Mucosa of descending colon (tissue), 3 donors: ENCODE results near the gene SAXO1. TPM values are rescaled to one million over a fixed set of nuclear protein-coding genes. Genes with fewer than 3 reads are reported as not detected.

Source experiments
- ATAC-seq: fragments of 200-7000 bp; cut with Tn5 transposase; one replicate; pipeline ENCODE4 v1.9.1; 2020; ENCODE audit warnings: mild to moderate bottlenecking, moderate library complexity
- DNase-seq, 3 donors: peaks; one replicate each; pipeline ENCODE4 v3.0.0-alpha.2; 2020
- H3K36me3 ChIP-seq: fragments of 200-600 bp; one replicate; pipeline ENCODE4 v1.8.0; 2021; ENCODE audit warnings: low read depth, mild to moderate bottlenecking
- H3K4me1 ChIP-seq: fragments of 200-600 bp; one replicate; pipeline ENCODE4 v1.8.0; 2021; ENCODE audit warnings: low read depth, mild to moderate bottlenecking
- H3K4me3 ChIP-seq: fragments of 200-600 bp; one replicate; pipeline ENCODE4 v1.8.0; 2021; ENCODE audit warnings: mild to moderate bottlenecking
- H3K9me3 ChIP-seq: fragments of 200-600 bp; one replicate; pipeline ENCODE4 v1.8.0; 2021; ENCODE audit warnings: mild to moderate bottlenecking
- CTCF ChIP-seq: fragments of 200-600 bp; IDR thresholded peaks from one replicate; pipeline ENCODE4 v1.8.0; 2022; ENCODE audit warnings: antibody characterized with exemption, mild to moderate bottlenecking
- intact Hi-C, 2 donors: fragments of 100-400 bp; cut with DNase I in 1 of 2; cut with micrococcal nuclease in 1 of 2; formaldehyde crosslinking; loops; one replicate each; pipeline versions ENCODE4 v1.11.0 to v1.11.1; 2022; cut with DNase I, micrococcal nuclease
- total RNA-seq, 3 donors: library from RNA; stranded (reverse); fragmentation: NEBNext Ultra II Directional in 2 of 3; extraction: Animal tissue kit (Norgen Biotek cat#: 25700) in 2 of 3; gene quantifications; one replicate each; pipeline versions ENCODE4 v1.2.1 to v1.2.4, GENCODE V29; 2021 to 2023
- donor health status: DM: no; HTN: no; CAD: no; lungs with moderate emphysema.
- donor health status: DM: no; HTN: no; CAD: no.
- donor health status: DM: no; HTN: yes; CAD: no.

The SAXO1 gene
- total RNA-seq, 3 donors from 2014 or later = 0.06 to 0.29 (median 0.24) TPM

DNA sequence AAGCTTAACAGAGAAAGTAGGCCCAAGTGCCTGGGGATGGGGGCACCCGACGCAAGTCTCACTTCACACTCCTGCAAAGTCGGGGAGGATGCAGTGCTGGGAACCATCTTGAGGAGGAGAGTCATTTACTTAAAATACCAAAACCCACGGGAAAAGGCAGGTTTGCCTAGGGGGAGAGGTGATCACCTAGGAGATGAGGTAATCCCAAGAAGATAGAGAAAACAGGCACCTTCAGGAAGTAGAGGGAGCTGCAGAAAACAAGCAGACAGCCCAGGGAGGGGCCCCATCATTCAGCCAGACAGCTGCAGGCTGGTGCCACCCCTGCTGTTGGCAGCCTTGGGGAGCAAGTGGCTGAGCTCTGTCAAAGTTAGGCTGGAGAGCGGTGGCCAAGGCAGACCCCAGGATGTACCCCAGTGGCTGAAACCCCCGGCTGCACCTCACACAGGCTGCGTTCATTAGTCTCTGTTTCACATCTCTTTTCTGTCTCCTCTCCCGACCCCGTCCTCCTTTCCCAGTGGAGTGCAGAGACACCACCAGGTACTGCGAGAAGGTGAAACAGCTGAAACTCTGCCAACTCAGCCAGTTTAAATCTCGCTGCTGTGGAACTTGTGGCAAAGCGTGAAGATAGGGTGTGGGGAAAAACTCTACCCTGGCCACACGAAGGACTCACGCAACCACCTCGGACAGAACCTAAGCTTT lies 124.9 kb downstream of the SAXO1 start:
- Histone ChIP-seq H3K4me1 (peaks cover 4% of the 10 kb centered on the region), H3K9me3 (no peaks in the 10 kb centered on the region), H3K4me3 (no peak overlapping the region), H3K36me3 (no peaks in the 10 kb centered on the region)
- intact Hi-C loops = no loop called here
- DNase-seq (no peak), ATAC-seq (peak; percentile 12)
- no peak for TF ChIP-seq CTCF

- no peak for ATAC-seq
- Histone ChIP-seq H3K9me3 (no peaks in the 10 kb centered on the region), H3K4me1 (peaks cover 4% of the 10 kb centered on the region), H3K4me3 (no peak overlapping the region), H3K36me3 (no peaks in the 10 kb centered on the region)
- TF ChIP-seq CTCF = no peak
- no peak for DNase-seq
- intact Hi-C loops = no loop called here
These were observed 126.2 kb downstream of the SAXO1 start for GRCh38 chr9:18906656-18907395.

DNA sequence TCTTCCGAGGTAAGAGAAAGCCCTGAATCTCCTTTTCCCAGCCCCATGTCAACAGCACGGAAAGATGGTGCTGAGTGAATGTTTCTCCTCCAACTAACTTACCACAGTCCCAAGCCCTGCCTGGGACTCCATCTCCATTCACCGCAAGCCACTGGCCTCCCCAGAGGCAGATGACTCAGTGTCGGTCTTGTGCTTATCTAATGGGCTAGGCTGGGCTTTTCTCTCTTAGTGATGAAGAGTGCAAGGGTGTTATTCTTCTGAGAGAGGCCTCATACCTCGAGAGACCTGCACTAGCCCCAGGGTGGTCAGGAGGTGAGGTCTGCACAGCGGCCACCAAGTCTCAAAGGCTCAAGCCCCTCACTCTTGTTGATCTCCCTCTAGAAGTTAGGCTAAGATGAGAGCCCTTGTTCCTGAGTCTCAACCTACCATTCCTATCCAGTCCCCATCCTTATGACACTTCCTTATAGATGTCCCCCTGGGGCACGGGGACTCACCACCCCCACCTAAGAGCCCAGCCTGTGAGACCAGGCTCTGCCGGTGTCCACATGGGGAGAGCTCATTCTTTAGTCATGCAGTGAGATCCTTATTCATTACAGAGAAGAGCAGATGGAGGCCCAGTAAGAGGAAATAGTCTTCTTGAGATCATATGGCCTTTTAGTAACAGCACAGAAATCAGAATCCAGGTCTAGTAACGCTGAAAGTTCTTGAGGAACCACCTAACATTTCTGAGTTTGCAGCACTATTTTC lies 127.0 kb downstream of the SAXO1 start:
- DNase-seq (no peak), ATAC-seq (no peak)
- H3K9me3 ChIP-seq = peaks cover 3% of the 10 kb centered on the region
- no peaks in the 10 kb centered on the region for H3K36me3 ChIP-seq
- H3K4me3 ChIP-seq = no peak overlapping the region
- peaks cover 4% of the 10 kb centered on the region for H3K4me1 ChIP-seq
- TF ChIP-seq CTCF = no peak
- intact Hi-C loops = no loop called here

GRCh38 chr9:18905028-18905882 lies 127.8 kb downstream of the SAXO1 start:
- Histone ChIP-seq H3K4me1 (peaks cover under 1% of the 10 kb centered on the region), H3K4me3 (no peak overlapping the region), H3K36me3 (no peaks in the 10 kb centered on the region), H3K9me3 (peaks cover 3% of the 10 kb centered on the region)
- no peak for TF ChIP-seq CTCF
- intact Hi-C loops = no loop called here
- ATAC-seq (no peak), DNase-seq (no peak)

GRCh38 chr9:18903450-18903849 lies 129.6 kb downstream of the SAXO1 start:
- peaks cover 3% of the 10 kb centered on the region for H3K9me3 ChIP-seq
- H3K36me3 ChIP-seq = no peaks in the 10 kb centered on the region
- H3K4me1 ChIP-seq = no peaks in the 10 kb centered on the region
- intact Hi-C loops = no loop called here
- no peak overlapping the region for H3K4me3 ChIP-seq
- DNase-seq (no peak), ATAC-seq (no peak)
- TF ChIP-seq CTCF = no peak
